ENCODE data around the gene SETD2. TPM values are rescaled to one million over a fixed set of nuclear protein-coding genes. Genes with fewer than 3 reads are reported as not detected.

Gene SETD2

GRCh38 chr3:46971151-46971550, 192.8 kb downstream of the SETD2 start:
- H3K4ac ChIP-seq (ENCODE audit: low read depth, low read length) = no peak overlapping the region
- H4K8ac ChIP-seq (ENCODE audit: low read depth, low read length) = no peak overlapping the region
- no CpG with 5 or more reads among the region's 6 CpGs for WGBS (ENCODE audit: extremely low coverage, insufficient coverage, low lambda C conversion rate)
- no peak overlapping the region for H2BK120ac ChIP-seq (ENCODE audit: low read depth, low read length)
- no peak overlapping the region for H3K23ac ChIP-seq (ENCODE audit: low read length)
- peaks cover 90% of the 10 kb centered on the region for H3K79me2 ChIP-seq (ENCODE audit: control insufficient read depth, insufficient read depth, low read length)
- H3K27me3 ChIP-seq (ENCODE audit: insufficient read depth, low read length, poor library complexity) = no peaks in the 10 kb centered on the region
- peaks cover 4% of the 10 kb centered on the region for H3K36me3 ChIP-seq (ENCODE audit: control insufficient read depth, insufficient read depth, low read length)
- H3K4me2 ChIP-seq (ENCODE audit: low read length) = no peak overlapping the region
- no peak overlapping the region for H2BK5ac ChIP-seq (ENCODE audit: low read length)
- H3K4me1 ChIP-seq (ENCODE audit: control insufficient read depth, low read depth, low read length) = peaks cover 3% of the 10 kb centered on the region
- H4K5ac ChIP-seq (ENCODE audit: low read length) = no peak overlapping the region
- H2AK5ac ChIP-seq (ENCODE audit: low read length) = no peak overlapping the region
- H3K18ac ChIP-seq (ENCODE audit: low read length) = no peak overlapping the region
- H2BK15ac ChIP-seq (replicated peaks; ENCODE audit: low read depth) = no peak overlapping the region
- H3K79me1 ChIP-seq (ENCODE audit: low read length) = peaks cover 30% of the 10 kb centered on the region
- H3K9ac ChIP-seq (ENCODE audit: low read length) = no peak overlapping the region
- no peak overlapping the region for H3K56ac ChIP-seq (ENCODE audit: low read length)
- no peak for DNase-seq
- no peak overlapping the region for H3K4me3 ChIP-seq (ENCODE audit: low read length)
- no peak overlapping the region for H3K27ac ChIP-seq (ENCODE audit: low read depth, low read length)

GRCh38 chr3:46970391-46971091, 193.4 kb downstream of the SETD2 start:
- no peak overlapping the region for H2BK15ac ChIP-seq (replicated peaks; ENCODE audit: low read depth)
- DNase-seq = no peak
- H3K4me1 ChIP-seq (ENCODE audit: control insufficient read depth, low read depth, low read length) = peaks cover 3% of the 10 kb centered on the region
- H3K4me2 ChIP-seq (ENCODE audit: low read length) = no peak overlapping the region
- no peak overlapping the region for H3K56ac ChIP-seq (ENCODE audit: low read length)
- H3K23ac ChIP-seq (ENCODE audit: low read length) = no peak overlapping the region
- no peak overlapping the region for H4K5ac ChIP-seq (ENCODE audit: low read length)
- peaks cover 35% of the 10 kb centered on the region for H3K79me1 ChIP-seq (ENCODE audit: low read length)
- H3K27ac ChIP-seq (ENCODE audit: low read depth, low read length) = no peak overlapping the region
- no peaks in the 10 kb centered on the region for H3K27me3 ChIP-seq (ENCODE audit: insufficient read depth, low read length, poor library complexity)
- peaks cover 6% of the 10 kb centered on the region for H3K36me3 ChIP-seq (ENCODE audit: control insufficient read depth, insufficient read depth, low read length)
- H2BK120ac ChIP-seq (ENCODE audit: low read depth, low read length) = no peak overlapping the region
- H3K9ac ChIP-seq (ENCODE audit: low read length) = no peak overlapping the region
- H3K79me2 ChIP-seq (ENCODE audit: control insufficient read depth, insufficient read depth, low read length) = peaks cover 90% of the 10 kb centered on the region
- H3K18ac ChIP-seq (ENCODE audit: low read length) = no peak overlapping the region
- no peak overlapping the region for H3K4me3 ChIP-seq (ENCODE audit: low read length)
- no peak overlapping the region for H2BK5ac ChIP-seq (ENCODE audit: low read length)
- no peak overlapping the region for H2AK5ac ChIP-seq (ENCODE audit: low read length)
- WGBS (ENCODE audit: extremely low coverage, insufficient coverage, low lambda C conversion rate) = no CpG with 5 or more reads among the region's 3 CpGs
- no peak overlapping the region for H4K8ac ChIP-seq (ENCODE audit: low read depth, low read length)
- H3K4ac ChIP-seq (ENCODE audit: low read depth, low read length) = no peak overlapping the region

GRCh38 chr3:46968783-46969428, 195.0 kb downstream of the SETD2 start:
- Histone ChIP-seq H2BK5ac (ENCODE audit: low read length) (no peak overlapping the region), H3K9ac (ENCODE audit: low read length) (no peak overlapping the region), H2BK120ac (ENCODE audit: low read depth, low read length) (no peak overlapping the region), H3K79me2 (ENCODE audit: control insufficient read depth, insufficient read depth, low read length) (peaks cover 84% of the 10 kb centered on the region), H3K56ac (ENCODE audit: low read length) (no peak overlapping the region), H3K27me3 (ENCODE audit: insufficient read depth, low read length, poor library complexity) (no peaks in the 10 kb centered on the region), H3K79me1 (ENCODE audit: low read length) (peaks cover 36% of the 10 kb centered on the region), H3K27ac (ENCODE audit: low read depth, low read length) (no peak overlapping the region), H4K8ac (ENCODE audit: low read depth, low read length) (no peak overlapping the region), H2BK15ac (replicated peaks; ENCODE audit: low read depth) (no peak overlapping the region), H3K18ac (ENCODE audit: low read length) (no peak overlapping the region), H3K36me3 (ENCODE audit: control insufficient read depth, insufficient read depth, low read length) (peaks cover 6% of the 10 kb centered on the region), H3K23ac (ENCODE audit: low read length) (no peak overlapping the region), H3K4me2 (ENCODE audit: low read length) (no peak overlapping the region), H4K5ac (ENCODE audit: low read length) (no peak overlapping the region), H2AK5ac (ENCODE audit: low read length) (no peak overlapping the region), H3K4me3 (ENCODE audit: low read length) (no peak overlapping the region), H3K4me1 (ENCODE audit: control insufficient read depth, low read depth, low read length) (peaks cover 5% of the 10 kb centered on the region), H3K4ac (ENCODE audit: low read depth, low read length) (no peak overlapping the region)
- WGBS (ENCODE audit: extremely low coverage, insufficient coverage, low lambda C conversion rate) = no CpG with 5 or more reads among the region's 9 CpGs
- DNase-seq = no peak

- peak; percentile 85 for DNase-seq
- WGBS (ENCODE audit: extremely low coverage, insufficient coverage, low lambda C conversion rate) = no CpG with 5 or more reads among the region's 5 CpGs
- no peaks in the 10 kb centered on the region for H3K27me3 ChIP-seq (ENCODE audit: insufficient read depth, low read length, poor library complexity)
Measured at GRCh38 chr3:46966811-46967210, 197.1 kb downstream of the SETD2 start.

More at GRCh38 chr3:46966811-46967210, 197.1 kb downstream of the SETD2 start:
- H2BK15ac ChIP-seq (replicated peaks; ENCODE audit: low read depth) = no peak overlapping the region
- H4K8ac ChIP-seq (ENCODE audit: low read depth, low read length) = no peak overlapping the region
- no peak overlapping the region for H3K27ac ChIP-seq (ENCODE audit: low read depth, low read length)
- H4K5ac ChIP-seq (ENCODE audit: low read length) = no peak overlapping the region
- H3K23ac ChIP-seq (ENCODE audit: low read length) = no peak overlapping the region
- no peak overlapping the region for H3K9ac ChIP-seq (ENCODE audit: low read length)
- no peak overlapping the region for H2BK5ac ChIP-seq (ENCODE audit: low read length)
- H3K56ac ChIP-seq (ENCODE audit: low read length) = peak overlapping the region; percentile 49
- H3K4me2 ChIP-seq (ENCODE audit: low read length) = no peak overlapping the region
- H3K4ac ChIP-seq (ENCODE audit: low read depth, low read length) = no peak overlapping the region
- no peak overlapping the region for H3K18ac ChIP-seq (ENCODE audit: low read length)
- peaks cover 77% of the 10 kb centered on the region for H3K79me2 ChIP-seq (ENCODE audit: control insufficient read depth, insufficient read depth, low read length)
- no peak overlapping the region for H2AK5ac ChIP-seq (ENCODE audit: low read length)
- H3K79me1 ChIP-seq (ENCODE audit: low read length) = peaks cover 39% of the 10 kb centered on the region
- peaks cover 5% of the 10 kb centered on the region for H3K4me1 ChIP-seq (ENCODE audit: control insufficient read depth, low read depth, low read length)
- H3K36me3 ChIP-seq (ENCODE audit: control insufficient read depth, insufficient read depth, low read length) = peaks cover 7% of the 10 kb centered on the region
- no peak overlapping the region for H3K4me3 ChIP-seq (ENCODE audit: low read length)
- H2BK120ac ChIP-seq (ENCODE audit: low read depth, low read length) = no peak overlapping the region

Small RNA genes within 50 kb of the gene (small RNA-seq; reads per million reads assigned to genes)
- not detected for gene MRPL57P3 (ENCODE audit: insufficient read depth)

Measured in mesendoderm (in vitro differentiated cells).